ENCODE results near the gene LEFTY1. TPM values are rescaled to one million over a fixed set of nuclear protein-coding genes. Genes with fewer than 3 reads are reported as not detected.

The LEFTY1 gene
- total RNA-seq, 2 experiments from 2014 or later: 0.22 TPM; not detected in 1

- Mint-ChIP-seq H3K36me3 (ENCODE audit: low read depth) (peaks cover 2% of the 10 kb centered on the region), H3K27ac (peak overlapping the region; percentile 91), H3K9me3 (no peaks in the 10 kb centered on the region), H3K27me3 (ENCODE audit: low read depth) (no peaks in the 10 kb centered on the region), H3K4me1 (ENCODE audit: low read depth) (peaks cover 39% of the 10 kb centered on the region), H3K4me3 (peak overlapping the region; percentile 92)
- intact Hi-C loops (cut with micrococcal nuclease): loop anchor here (2.0 to 5.0 kb wide), 2 partner anchors 73 to 114 kb away; partner anchors contain the start of genes EPHX1 and SDE2
- CTCF ChIA-PET: interaction anchor here (0.6 to 3.6 kb wide), 7 partner anchors 9 to 207 kb away, joined by 3 to 22 read pairs (median 6); partner anchors contain the start of gene SRP9
- DNase-seq: peak; percentile 41
Observed at GRCh38 chr1:225883616-225884265, 5.2 kb downstream of the LEFTY1 start.

- Mint-ChIP-seq H3K27ac (peak overlapping the region; percentile 91), H3K36me3 (ENCODE audit: low read depth) (peaks cover 2% of the 10 kb centered on the region)
Observed at GRCh38 chr1:225882694-225883615, 6.0 kb downstream of the LEFTY1 start.

GRCh38 chr1:225881959-225882693, 6.8 kb downstream of the LEFTY1 start, which contains the start of gene TMEM63A:
Gene TMEM63A, minus strand, starts transcription at chr1:225882380. Its CDS starts 4,800 bp downstream, at chr1:225877580.
- peak within 1 kb of the TSS; percentile 91 for H3K27ac Mint-ChIP-seq
- intact Hi-C loops (cut with micrococcal nuclease): loop anchor here (1.0 to 5.0 kb wide), 9 partner anchors 15 to 181 kb away; partner anchors contain the start of genes EPHX1, H3-3A, PYCR2 and SDE2
- DNase-seq: peak; percentile 88
- H3K27me3 Mint-ChIP-seq (ENCODE audit: low read depth): no peaks in the 10 kb centered on the region
- CTCF ChIA-PET: interaction anchor here (0.6 to 3.6 kb wide), 13 partner anchors 9 to 407 kb away, joined by 3 to 22 read pairs (median 4); partner anchors contain the start of gene SRP9
- no peaks in the 10 kb centered on the region for H3K9me3 Mint-ChIP-seq
- peak within 1 kb of the TSS; percentile 92 for H3K4me3 Mint-ChIP-seq
- H3K36me3 Mint-ChIP-seq (ENCODE audit: low read depth): peaks cover 2% of the 10 kb centered on the region
- peaks cover 49% of the 10 kb centered on the region for H3K4me1 Mint-ChIP-seq (ENCODE audit: low read depth)

More at GRCh38 chr1:225882694-225883615, 6.0 kb downstream of the LEFTY1 start:
- DNase-seq: peak; percentile 60
- H3K4me3 Mint-ChIP-seq: peak overlapping the region; percentile 92
- intact Hi-C loops (cut with micrococcal nuclease): loop anchor here (1.0 to 5.0 kb wide), 3 partner anchors 72 to 114 kb away; partner anchors contain the start of genes EPHX1, SDE2 and SRP9
- peaks cover 41% of the 10 kb centered on the region for H3K4me1 Mint-ChIP-seq (ENCODE audit: low read depth)
- no peaks in the 10 kb centered on the region for H3K27me3 Mint-ChIP-seq (ENCODE audit: low read depth)
- H3K9me3 Mint-ChIP-seq: no peaks in the 10 kb centered on the region
- CTCF ChIA-PET: interaction anchor here (0.6 to 3.6 kb wide), 12 partner anchors 9 to 408 kb away, joined by 3 to 22 read pairs (median 6); partner anchors contain the start of gene SRP9

- Mint-ChIP-seq H3K27ac (peak overlapping the region; percentile 87), H3K4me3 (peak overlapping the region; percentile 92), H3K27me3 (ENCODE audit: low read depth) (no peaks in the 10 kb centered on the region), H3K4me1 (ENCODE audit: low read depth) (peaks cover 55% of the 10 kb centered on the region), H3K36me3 (ENCODE audit: low read depth) (peaks cover 2% of the 10 kb centered on the region), H3K9me3 (no peaks in the 10 kb centered on the region)
- peak; percentile 66 for DNase-seq
- CTCF ChIA-PET: interaction anchor here (0.6 to 3.6 kb wide), 13 partner anchors 15 to 406 kb away, joined by 3 to 22 read pairs (median 4); partner anchors contain the start of gene SRP9
- intact Hi-C loops (cut with micrococcal nuclease): loop anchor here (1.0 to 5.0 kb wide), 7 partner anchors 15 to 181 kb away; partner anchors contain the start of genes H3-3A, PYCR2 and SDE2
Observed at GRCh38 chr1:225881081-225881958, 7.6 kb downstream of the LEFTY1 start.

- DNase-seq: no peak
Observed at GRCh38 chr1:225880636-225881035, 8.3 kb downstream of the LEFTY1 start.

GRCh38 chr1:225880222-225880588, 8.7 kb downstream of the LEFTY1 start:
- intact Hi-C loops (cut with micrococcal nuclease): loop anchor here (2.0 to 5.0 kb wide), 3 partner anchors 31 to 183 kb away; partner anchors contain the start of genes H3-3A and SDE2
- Mint-ChIP-seq H3K27me3 (ENCODE audit: low read depth) (no peaks in the 10 kb centered on the region), H3K9me3 (no peaks in the 10 kb centered on the region), H3K4me3 (peak overlapping the region; percentile 37), H3K27ac (peak overlapping the region; percentile 59), H3K4me1 (ENCODE audit: low read depth) (peaks cover 66% of the 10 kb centered on the region), H3K36me3 (ENCODE audit: low read depth) (peaks cover 2% of the 10 kb centered on the region)
- CTCF ChIA-PET: interaction anchor here (1.3 to 3.6 kb wide), 5 partner anchors 17 to 405 kb away, joined by 3 to 13 read pairs (median 5); no protein-coding TSS in a partner anchor
- no peak for DNase-seq

More at GRCh38 chr1:225880636-225881035, 8.3 kb downstream of the LEFTY1 start:
- CTCF ChIA-PET: interaction anchor here (1.2 to 3.6 kb wide), 7 partner anchors 17 to 406 kb away, joined by 3 to 13 read pairs (median 5); partner anchors contain the start of gene SRP9
- no peaks in the 10 kb centered on the region for H3K27me3 Mint-ChIP-seq (ENCODE audit: low read depth)
- no peaks in the 10 kb centered on the region for H3K9me3 Mint-ChIP-seq
- H3K27ac Mint-ChIP-seq: peak overlapping the region; percentile 87
- intact Hi-C loops (cut with micrococcal nuclease): loop anchor here (1.0 to 5.0 kb wide), 7 partner anchors 14 to 182 kb away; partner anchors contain the start of genes H3-3A, PYCR2 and SDE2
- peaks cover 2% of the 10 kb centered on the region for H3K36me3 Mint-ChIP-seq (ENCODE audit: low read depth)
- peaks cover 61% of the 10 kb centered on the region for H3K4me1 Mint-ChIP-seq (ENCODE audit: low read depth)
- H3K4me3 Mint-ChIP-seq: peak overlapping the region; percentile 92

GRCh38 chr1:225879521-225880221, 9.3 kb downstream of the LEFTY1 start:
- DNase-seq: peak; percentile 59
- intact Hi-C loops (cut with micrococcal nuclease): loop anchor here (2.0 to 5.0 kb wide), 3 partner anchors 31 to 183 kb away; partner anchors contain the start of genes H3-3A and SDE2
- CTCF ChIA-PET: interaction anchor here (1.3 to 3.6 kb wide), 4 partner anchors 18 to 67 kb away, joined by 3 to 13 read pairs (median 4); no protein-coding TSS in a partner anchor
- Mint-ChIP-seq H3K27ac (peak overlapping the region; percentile 59), H3K36me3 (ENCODE audit: low read depth) (peaks cover 2% of the 10 kb centered on the region), H3K4me3 (peak overlapping the region; percentile 37), H3K9me3 (no peaks in the 10 kb centered on the region), H3K4me1 (ENCODE audit: low read depth) (peaks cover 68% of the 10 kb centered on the region), H3K27me3 (ENCODE audit: low read depth) (no peaks in the 10 kb centered on the region)

GRCh38 chr1:225878282-225878681, 10.7 kb downstream of the LEFTY1 start:
- Mint-ChIP-seq H3K36me3 (ENCODE audit: low read depth) (peaks cover 2% of the 10 kb centered on the region), H3K4me1 (ENCODE audit: low read depth) (peaks cover 65% of the 10 kb centered on the region), H3K4me3 (no peak overlapping the region), H3K9me3 (no peaks in the 10 kb centered on the region), H3K27me3 (ENCODE audit: low read depth) (no peaks in the 10 kb centered on the region), H3K27ac (peak overlapping the region; percentile 51)
- intact Hi-C loops (cut with micrococcal nuclease): no loop called here
- no peak for DNase-seq
- CTCF ChIA-PET: interaction anchor here (0.9 to 1.6 kb wide), 5 partner anchors 11 to 411 kb away, joined by 3 to 7 read pairs (median 3); no protein-coding TSS in a partner anchor

GRCh38 chr1:225877580-225877979, 11.4 kb downstream of the LEFTY1 start:
- no peak overlapping the region for H3K4me3 Mint-ChIP-seq
- H3K27ac Mint-ChIP-seq: no peak overlapping the region
- H3K36me3 Mint-ChIP-seq (ENCODE audit: low read depth): peaks cover 1% of the 10 kb centered on the region
- CTCF ChIA-PET: interaction anchor here (1.0 to 1.6 kb wide), 7 partner anchors 12 to 61 kb away, joined by 3 to 7 read pairs (median 4); partner anchors contain the start of gene LEFTY1
- H3K4me1 Mint-ChIP-seq (ENCODE audit: low read depth): peaks cover 62% of the 10 kb centered on the region
- intact Hi-C loops (cut with micrococcal nuclease): no loop called here
- no peaks in the 10 kb centered on the region for H3K27me3 Mint-ChIP-seq (ENCODE audit: low read depth)
- DNase-seq: peak; percentile 51
- H3K9me3 Mint-ChIP-seq: no peaks in the 10 kb centered on the region

All from activated naive CD4-positive, alpha-beta T cell treated with anti-CD3 and anti-CD28 coated beads for 36 hours (primary cell).